GM19452 (cell line): ENCODE results near the gene ANO9.

Source experiments
- ATAC-seq: cut with Tn5 transposase; IDR thresholded peaks from one replicate; pipeline ENCODE4 v1.9.1; 2021; ENCODE audit not compliant: unreplicated experiment

The ANO9 gene

GRCh38 chr11:452916-453527, 11.2 kb upstream of the ANO9 start:
- no peak for ATAC-seq

- no peak for ATAC-seq
Measured at GRCh38 chr11:452203-452744, 10.5 kb upstream of the ANO9 start.

- ATAC-seq, result no peak
Measured at GRCh38 chr11:451738-452137, 9.9 kb upstream of the ANO9 start.

DNA sequence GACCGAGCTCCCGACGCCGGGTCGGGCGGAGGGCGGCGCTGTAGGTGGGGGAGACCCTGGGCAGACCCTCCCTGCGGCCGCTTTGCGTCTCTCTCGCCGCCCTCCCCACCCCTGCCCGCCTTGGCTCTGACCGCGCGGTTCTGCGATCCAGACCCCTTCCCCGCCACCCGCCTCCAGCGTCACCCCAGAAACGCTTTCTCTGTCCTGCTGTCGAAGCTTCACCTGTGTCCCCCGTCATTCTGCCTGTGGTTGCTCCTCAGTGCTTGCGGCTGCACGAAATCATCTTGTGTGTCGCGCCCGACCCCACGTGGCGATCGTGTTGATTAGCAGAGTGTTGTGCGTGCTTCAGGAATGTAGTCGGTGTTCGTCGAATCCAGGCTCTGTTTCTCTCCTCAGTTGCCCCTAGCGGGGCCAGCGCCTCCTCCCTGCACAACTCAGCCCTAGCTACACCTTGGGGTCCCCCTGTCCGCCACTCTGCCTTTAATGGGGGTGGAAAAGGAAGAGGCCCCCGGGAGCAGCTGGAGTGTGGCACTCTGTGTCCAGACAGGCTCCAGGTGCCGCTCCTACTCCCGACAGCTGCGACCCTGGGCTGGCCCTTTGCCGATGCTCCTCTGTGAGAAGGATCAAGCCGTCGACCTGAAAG, 9.1 kb upstream of the ANO9 start:
- ATAC-seq, result peak; percentile 8

- peak; percentile 67 for ATAC-seq
Measured at GRCh38 chr11:449889-450808, 8.3 kb upstream of the ANO9 start, which contains the start of gene PTDSS2. TSS of gene PTDSS2 (plus strand) at chr11:450279. CDS start at chr11:450456, 177 bp downstream.

DNA sequence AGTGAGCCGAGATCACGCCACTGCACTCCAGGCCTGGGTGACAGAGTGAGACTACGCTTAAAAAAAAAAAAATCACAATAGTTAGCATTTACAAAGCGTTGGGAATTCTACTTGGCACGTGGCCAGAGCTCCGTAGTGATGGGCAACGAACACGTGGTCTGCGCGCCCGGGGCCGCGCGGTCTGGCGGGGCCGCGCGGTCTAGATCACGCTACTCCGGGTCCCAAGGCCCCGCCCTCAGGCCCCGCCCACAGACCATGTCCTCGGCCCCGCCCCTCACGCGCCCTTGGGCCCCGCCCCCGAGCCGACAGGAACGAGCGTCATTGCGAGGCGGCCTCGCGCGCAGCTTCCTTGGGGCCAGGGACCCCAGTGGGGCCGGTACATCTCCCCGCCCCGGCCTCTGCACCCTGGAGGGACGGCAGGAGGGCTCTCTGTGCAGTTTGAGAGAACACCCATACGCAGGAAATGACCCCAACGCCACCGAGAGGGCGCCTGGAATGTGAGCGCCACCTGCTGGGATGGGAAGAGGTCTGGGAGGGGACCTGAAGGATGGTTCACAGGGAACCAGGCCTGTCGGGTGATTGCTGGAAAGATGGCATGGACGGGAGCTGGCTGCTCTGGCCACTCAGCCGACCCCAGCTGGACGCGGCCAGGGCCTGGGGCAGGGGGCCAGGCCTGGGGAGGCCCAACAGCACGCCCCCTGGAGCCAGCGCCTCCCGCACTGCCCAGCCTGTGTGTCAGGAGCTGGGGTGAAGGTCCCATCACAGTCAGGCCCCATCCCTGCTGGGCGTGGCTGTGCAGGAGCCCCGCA, 6.3 kb upstream of the ANO9 start:
- ATAC-seq, result peak; percentile 49

- no peak for ATAC-seq
Measured at GRCh38 chr11:446891-447290, 5.1 kb upstream of the ANO9 start.

DNA sequence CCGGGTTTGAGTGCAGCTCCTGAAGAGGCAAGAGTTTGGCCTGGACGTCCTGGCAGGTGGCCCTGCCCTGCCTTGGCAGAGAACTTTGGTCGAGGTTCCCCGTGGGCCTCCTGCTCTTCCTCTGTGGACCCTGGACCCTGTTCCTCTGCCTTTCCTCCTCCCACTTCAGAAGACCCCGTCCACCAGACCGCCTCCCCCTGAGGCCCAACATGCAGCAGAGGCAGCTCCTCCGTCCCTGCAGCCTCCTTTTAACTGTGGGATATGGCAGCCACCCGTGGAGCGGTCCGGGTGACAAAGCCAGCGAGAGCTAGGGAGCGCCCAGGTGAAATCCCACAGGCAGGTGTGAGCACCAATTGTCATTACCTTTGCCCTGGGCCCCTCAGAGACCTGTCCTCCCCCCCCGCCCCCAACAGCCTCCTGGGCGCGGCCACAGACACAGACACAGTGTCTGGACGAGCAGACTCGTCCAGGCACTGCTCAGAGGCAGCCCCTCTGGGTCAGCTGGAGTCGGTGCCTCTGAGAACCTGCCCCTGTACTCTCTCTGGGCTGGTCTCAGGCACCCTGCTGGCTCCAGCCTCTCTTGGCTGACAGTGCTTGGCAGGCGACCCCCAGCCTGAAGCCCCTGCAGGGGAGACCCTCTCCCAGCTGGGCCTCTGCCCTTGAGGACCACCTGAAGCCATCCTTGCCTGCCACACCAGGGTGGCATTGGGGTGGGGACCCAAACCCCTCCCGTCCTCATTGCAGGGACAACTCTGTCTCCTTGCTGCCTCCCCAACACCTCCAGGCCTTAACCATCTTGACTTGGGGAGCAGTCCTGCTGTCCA, 4.2 kb upstream of the ANO9 start:
- ATAC-seq, result no peak

DNA sequence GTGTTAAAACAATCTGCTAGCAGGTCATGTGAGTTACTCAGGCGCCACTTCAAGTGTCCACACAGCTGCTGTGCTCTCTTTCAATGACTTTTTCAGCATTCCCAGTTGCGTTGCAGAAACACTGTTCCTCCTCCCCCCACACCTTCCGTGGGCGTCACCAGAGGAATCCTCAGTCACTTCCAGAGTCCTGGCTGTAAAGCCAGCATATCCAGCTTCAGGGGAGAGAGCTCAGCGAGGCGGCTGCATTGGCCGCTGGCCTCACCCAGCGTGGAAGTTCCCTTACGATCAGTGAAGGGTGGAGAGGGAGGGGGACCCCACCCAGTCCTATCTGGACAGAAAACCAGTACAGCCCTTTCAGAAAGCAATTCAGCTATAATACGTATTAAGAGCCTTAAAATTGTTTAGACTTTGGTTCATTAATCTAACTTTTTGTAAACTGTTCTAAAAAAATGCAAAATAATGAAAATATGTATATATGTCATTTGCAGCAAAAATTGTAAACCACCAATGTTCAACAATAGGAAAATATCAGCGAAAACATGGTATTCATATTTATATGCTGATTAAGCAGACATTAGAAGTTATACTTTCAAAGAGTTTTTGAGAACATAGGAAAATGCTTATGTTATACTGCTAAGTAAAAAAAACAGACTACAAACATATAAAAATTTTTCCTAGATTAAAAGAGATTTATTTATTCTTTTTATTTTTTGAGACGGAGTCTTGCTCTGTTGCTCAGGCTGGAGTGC, 2.8 kb upstream of the ANO9 start:
- ATAC-seq, result no peak

DNA sequence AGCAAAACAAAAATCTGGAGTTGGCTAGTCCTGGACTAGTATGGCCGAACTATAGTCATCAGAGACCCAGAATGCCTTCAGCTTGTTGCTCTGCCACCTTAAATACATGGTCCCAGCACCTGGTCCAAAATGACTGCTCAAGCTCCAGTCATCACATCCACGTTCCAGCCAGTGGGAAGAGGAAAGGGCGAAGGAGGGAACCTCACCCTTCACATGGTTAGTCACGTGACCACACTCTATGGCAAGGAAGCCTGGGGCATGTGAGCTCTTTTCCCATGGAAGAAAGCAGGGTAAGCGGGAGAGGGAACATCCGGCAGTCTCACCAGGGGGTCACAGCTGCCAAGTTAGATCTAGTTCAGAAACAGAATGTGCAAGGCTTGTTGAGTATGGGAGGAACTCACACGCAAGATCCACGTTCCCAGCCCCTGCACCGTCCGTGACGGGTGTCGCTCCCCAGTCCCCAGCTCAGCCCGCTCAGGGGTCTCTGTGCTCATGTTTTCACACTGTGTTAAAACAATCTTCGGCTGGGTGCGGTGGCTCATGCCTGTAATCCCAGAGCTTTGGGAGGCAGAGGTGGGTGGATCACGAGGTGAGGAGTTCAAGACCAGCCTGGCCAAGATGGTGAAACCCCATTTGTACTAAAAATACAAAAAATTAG, 1.9 kb upstream of the ANO9 start:
- ATAC-seq, result no peak

GRCh38 chr11:442611-443081, 835 bp upstream of the ANO9 start:
- ATAC-seq, result no peak

GRCh38 chr11:441043-441417, 781 bp downstream of the ANO9 start:
- ATAC-seq, result no peak

GRCh38 chr11:440065-441042, 1.5 kb downstream of the ANO9 start:
- no peak for ATAC-seq

GRCh38 chr11:439315-440064, 2.3 kb downstream of the ANO9 start:
- ATAC-seq, result no peak

GRCh38 chr11:438101-438844, 3.5 kb downstream of the ANO9 start:
- no peak for ATAC-seq
